Measurements from ENCODE around the gene CACNA2D2. TPM values are rescaled to one million over a fixed set of nuclear protein-coding genes. Genes with fewer than 3 reads are reported as not detected.

Gene CACNA2D2
- 1.7 and 1.8 TPM in 2 replicates for total RNA-seq

DNA sequence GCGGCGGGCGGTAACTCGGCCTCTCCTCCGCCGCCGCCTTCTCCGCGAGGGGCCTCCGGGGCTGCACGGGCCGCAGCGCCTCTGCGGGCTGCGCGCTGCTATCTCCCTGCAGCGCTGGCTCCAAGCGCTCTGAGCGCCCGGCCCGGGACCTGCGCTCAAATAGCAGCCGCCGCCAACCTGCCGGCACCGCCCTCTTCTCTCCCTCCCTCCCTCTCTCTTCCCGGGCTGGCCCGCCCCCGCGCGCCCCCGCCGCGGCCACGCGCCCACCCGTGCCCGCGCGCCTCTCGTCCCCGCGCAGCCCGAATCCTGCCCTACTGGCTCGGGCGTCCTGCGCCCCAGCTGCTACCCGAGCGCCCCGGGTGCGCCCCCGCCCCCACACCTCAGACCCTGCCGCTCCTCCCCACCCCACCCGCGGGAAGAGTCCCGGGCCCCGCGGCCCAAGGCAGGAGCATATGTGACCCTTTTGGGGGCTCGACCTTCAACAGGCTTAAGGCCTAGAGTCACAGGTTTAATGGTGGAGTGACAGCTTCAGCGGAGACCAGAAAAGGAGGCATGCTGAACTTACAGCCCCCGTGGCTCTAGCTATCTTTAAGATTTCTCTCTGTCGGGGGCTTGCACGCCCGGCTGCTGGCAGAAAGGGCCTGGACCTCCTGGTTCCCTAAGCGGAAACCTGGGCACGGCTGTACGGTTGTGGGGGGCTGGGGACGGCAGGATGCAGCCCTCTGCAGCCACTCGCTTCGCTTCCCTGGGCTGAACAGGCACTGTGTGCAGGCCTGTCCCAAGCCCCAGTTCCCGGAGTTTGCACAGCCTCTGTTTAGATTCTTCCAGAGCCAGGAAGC lies at the start of gene CACNA2D2:
TSS of gene CACNA2D2 (minus strand) at position 131 of the 839 bp plus-strand sequence. CDS start 211 bp downstream, outside the sequence.
- intact Hi-C loops (cut with micrococcal nuclease) = no loop called here

DNA sequence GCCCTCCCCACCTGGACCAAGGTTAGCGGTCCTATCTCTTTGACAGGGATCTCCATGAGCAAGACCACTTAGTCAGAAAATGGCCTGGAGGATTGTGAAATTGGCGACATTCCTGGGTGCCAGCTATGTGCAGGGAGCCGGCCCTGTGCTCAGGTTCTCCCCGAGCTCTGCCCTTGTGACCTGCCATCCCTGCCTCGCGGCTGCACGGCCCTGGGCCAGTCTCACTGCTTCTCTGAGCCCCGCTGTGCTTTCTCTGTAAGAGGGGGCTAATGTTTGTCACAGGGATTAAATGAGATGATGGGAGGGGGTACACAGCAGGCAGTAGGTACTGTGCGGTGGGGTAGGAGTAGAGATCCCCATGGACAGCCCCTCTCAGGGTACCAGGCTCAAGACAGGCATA lies 49.2 kb upstream of the CACNA2D2 start:
- intact Hi-C loops (cut with micrococcal nuclease) = no loop called here

DNA sequence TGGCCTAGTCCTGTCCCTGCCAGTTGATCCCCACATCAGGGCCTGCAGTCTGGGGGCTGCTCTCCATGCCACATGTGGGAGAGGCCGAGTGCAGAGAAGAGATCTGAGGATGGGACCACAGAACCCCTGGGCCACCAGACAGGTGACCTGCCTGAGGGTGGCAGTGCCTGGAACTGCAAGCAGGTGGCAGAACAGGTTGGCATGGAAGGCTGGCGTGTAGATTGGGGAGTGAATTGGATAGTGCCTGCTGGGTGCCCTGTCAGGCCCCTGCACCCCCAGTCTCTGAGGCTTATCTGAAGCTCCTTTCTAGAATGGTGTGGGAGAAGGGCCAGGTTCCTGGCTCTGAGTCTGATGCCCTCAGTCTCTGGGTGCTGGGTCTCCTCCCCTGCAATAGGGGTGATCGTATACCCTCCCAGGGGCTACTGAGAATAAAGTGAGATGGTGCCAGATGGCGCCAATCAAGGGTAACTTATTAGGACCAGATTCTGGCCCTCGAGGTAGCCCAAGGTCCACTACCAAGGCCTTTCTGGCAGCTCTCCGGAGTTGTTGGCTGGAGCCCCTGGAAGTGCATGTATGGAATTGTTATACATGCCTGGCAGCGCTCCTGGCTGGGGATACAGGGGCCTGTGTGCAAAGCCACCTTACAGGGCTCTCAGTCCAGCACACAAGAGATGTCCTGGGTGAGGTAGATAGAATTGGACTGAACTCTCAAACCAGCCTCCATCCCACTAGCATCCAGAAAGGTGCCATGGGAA lies 48.4 kb upstream of the CACNA2D2 start:
- intact Hi-C loops (cut with micrococcal nuclease) = no loop called here

DNA sequence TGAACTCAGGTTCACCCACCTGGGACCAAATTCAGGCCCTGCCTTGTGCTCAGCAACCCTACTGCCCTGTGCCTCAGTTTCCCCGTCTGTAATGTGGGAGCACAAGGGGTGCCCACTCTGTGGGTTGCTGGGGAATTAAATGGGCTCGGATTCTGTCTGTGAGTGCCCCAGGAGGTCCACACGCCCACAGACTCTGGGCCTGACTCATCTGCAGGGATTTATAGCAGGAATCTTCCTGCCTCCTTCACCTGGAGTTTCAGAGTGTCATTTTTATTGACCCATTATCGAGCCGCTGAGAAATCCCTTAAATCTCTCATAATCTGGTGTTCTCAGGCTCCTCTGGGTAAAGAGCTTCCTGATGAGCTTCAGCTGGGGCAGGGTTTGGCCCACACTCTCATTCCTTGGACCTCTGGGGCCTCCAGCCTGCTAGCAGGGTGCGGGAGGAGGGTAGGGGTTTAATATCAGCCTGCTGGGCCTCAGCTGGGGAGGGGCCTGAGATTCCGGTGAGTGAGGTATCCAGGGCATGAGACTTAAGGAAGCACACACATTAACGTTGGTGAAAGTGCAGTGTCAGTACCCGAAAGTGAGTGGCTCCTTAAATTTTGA lies 47.7 kb upstream of the CACNA2D2 start:
- intact Hi-C loops (cut with micrococcal nuclease) = no loop called here

DNA sequence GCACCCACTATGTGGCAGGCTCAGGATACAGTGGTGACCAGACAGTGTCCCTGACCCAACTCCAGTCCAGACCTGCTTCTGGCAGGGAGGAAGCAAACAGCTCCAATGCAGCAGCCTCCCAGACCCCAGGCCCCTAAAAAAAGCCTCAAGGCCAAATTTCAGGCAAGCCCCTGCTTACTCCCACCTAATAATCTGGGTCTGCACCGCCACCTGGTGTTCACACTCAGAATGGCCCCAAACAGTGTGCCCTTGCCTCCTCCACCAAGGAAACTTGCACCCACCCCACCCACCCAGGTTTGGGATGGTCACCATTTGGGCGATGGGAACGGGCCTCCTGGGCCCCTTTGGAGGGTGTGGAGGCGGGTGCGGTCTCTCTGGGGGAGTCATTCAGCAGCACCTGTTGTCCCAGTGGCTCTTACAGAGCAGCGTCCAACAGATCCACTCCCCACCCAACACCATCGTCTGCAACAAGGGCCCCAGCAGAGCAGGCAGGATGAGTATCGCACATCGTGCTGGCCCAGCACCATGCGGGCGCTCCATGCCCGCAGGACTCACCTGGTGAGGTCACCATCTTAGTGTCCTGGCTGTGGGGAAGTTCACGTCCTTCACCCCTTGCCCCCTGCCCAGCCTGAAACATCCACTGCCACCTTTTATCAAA lies 46.8 kb upstream of the CACNA2D2 start:
- intact Hi-C loops (cut with micrococcal nuclease) = loop anchor here (1.0 kb wide), 3 partner anchors 31 to 203 kb away; no protein-coding TSS in a partner anchor

DNA sequence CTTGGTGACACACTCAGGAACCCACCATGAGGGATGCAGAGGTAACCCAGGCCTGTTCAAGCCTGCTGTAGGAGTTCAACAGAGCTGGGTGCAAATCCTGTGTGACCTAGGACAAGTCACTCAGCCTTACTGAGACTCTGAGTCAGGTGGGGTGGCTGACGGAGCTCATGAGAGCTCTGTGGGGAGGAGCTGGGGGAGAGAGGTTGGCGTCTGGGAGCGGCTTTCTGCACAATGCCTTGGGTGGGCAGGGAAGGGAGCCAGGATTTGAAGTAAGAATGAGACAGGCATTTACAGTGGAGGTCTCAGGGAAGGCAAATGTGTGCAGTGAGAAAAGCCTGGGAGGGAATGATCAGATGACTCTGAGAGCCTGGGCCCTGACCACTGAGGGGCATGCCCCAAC lies 45.8 kb upstream of the CACNA2D2 start:
- intact Hi-C loops (cut with micrococcal nuclease) = no loop called here

DNA sequence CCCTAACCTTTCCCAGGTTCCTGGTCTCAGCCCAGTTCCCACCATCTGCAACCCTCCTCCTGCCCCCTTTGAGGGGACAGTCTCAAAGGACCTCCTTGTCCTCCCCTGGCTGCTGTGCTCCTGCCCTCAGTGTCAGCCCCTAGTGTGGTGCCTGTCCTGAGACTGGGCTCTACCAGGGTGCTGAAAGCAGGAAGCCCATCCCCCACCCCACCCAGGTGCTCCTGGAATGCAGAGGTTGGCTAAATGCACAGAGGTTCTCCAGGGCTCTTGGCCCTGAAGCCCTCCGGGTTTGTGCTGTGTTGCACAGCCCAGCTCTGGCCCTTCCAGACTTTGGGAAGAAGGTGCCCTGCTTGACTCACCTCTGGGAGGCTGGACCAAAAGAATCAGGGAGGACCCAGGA lies 42.3 kb upstream of the CACNA2D2 start:
- intact Hi-C loops (cut with micrococcal nuclease) = no loop called here

DNA sequence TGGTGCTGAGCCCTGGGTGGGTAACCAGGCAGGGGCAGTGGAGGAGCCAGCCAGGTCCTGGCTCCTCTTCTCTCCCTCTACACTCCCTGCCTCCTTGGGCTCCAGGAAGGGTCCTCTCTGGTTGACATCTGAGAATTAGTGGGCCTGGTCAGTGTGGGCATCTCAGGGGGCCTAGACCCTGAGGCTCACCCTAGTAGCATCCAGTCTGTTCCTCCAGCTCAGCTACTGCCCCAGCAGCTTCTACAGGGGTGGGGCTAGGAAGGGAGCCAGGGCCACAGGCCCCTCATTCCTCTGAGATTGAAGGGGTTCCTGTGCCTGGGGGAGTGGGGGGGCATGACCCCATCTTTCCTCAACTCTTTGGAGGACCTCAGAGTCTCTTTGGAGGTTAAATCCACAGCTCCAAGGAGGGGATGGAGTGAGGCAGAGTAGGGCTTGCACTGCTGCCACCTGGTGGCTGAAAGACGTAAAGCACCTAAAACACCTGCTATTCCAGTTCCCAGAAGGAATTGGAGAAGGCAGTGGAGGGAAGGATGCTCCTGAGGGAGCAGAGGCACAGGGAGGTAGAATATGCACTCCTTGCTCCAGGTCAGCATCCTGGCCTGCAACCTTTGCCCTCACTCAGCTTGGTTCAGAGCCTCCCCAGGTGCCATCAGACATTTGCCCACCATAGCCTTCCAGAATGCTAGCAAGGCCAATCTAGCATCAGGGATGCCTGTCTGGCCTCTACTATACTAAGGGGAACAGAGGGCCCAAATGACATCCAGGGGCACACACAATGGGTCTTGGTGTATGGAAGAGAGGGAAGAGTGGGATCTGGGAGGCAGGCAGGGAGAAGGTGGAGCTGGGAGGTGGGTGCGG lies 39.0 kb upstream of the CACNA2D2 start:
- intact Hi-C loops (cut with micrococcal nuclease) = loop anchor here (1.0 to 2.0 kb wide), 3 partner anchors 24 to 195 kb away; no protein-coding TSS in a partner anchor

DNA sequence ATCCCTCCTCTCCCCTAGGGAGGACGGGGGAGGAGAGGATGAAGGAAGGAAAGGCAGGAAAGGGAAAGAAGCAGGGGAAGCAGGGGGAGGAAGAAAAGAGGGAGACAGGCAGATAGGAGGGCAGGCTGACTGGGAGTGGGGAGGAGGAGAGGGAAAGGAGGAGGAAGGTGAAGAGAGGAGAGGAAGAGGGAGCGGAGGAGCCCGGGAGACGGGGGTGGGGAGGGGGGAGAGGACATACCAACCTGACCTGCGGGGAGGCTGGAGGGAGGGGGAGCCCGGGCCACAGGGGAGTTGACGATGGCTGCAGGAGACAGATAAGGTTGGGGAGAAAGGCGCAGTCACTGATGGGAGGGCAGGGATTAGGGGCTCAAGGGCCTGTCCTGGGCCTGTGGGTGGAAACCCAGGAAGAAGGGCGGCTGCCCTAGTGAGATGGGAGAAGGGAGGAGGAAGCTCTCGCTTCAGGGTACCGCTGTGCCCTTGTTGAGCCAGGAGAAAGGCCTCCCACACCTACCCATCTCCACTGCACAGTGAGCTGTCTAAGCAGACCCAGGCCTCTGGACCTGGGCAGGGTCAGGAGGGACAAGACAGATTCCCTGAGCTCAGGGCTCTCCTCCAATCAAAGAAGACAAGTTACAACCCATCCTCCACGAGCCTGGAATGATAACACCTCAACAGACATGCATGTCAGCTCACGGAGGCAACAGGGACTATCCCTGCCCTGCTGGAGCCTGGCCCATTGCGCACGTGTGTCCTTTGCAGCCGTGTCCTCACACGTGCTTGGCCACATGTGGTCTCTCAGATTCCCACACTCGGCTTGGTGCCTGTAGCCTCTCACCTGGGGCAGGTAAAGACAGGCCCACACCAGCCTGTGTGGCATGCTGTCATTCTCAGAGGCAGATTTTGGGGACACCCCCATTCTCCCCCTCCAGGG lies 36.2 kb upstream of the CACNA2D2 start:
- intact Hi-C loops (cut with micrococcal nuclease) = no loop called here

DNA sequence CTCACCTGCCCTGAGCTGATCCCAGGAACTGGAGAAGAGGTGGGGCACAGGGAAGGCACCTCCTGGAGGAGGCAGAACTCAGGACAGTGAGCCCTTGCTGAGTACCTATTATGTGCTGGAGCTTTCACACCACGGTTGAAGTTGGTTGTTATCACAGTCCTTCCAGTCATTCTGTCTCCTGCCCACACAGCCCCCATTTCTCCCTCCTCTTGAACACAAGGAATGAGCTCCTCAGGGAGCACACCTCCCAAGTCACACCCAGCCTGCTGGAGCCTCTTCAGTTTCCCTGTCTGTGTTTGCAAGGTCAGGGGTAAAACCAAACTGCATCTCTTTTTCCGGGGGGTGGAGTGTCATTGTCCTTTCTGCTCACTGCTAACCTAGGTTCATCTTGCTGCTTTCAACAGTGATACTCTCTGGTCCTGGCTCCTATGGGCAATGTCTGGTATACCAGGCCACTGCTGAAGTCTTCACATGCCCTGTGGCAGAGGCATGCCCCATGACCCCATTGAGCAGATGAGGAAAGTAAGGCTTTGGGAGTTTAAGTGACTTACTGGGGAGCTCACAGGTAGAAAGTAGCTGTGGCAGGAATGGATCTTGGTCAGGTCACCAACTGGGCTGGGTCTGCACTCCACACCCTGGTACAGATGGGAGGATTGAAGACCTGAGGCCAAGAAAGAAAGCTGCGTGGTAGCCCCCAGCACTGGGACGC lies 34.1 kb upstream of the CACNA2D2 start:
- intact Hi-C loops (cut with micrococcal nuclease) = no loop called here

DNA sequence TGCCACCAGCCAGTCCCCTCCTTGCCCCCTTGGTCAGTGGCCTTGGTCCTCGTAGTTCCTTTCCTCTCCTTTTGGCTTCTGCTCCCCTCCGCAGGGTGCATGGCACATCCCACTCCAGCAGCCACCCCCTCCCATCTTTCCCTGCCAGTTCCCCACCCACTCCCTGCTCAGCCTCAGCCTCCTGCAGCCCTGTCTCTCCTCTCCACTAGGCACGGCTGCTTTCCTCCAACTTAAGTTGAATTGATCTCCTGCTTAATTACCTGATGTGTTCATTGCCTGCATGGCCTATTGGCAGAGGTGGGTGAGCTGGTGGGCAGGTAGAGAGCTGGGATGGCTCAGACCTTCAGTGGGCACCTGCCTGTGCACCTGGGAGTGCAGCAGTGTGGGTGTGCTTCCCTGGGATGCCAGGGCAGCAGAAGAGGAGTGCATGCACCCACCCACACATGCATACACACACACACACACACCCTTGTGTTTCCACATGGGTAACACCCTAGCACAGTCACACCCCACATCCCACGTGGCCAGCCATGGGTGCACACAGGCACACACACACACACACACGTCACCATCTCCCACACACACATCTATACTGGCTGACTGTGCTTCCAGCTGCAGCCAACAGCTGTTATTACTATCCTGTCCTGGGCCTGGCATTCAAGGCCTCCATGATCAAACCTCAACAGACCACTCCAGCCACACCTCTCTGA lies 33.2 kb upstream of the CACNA2D2 start:
- intact Hi-C loops (cut with micrococcal nuclease) = no loop called here

DNA sequence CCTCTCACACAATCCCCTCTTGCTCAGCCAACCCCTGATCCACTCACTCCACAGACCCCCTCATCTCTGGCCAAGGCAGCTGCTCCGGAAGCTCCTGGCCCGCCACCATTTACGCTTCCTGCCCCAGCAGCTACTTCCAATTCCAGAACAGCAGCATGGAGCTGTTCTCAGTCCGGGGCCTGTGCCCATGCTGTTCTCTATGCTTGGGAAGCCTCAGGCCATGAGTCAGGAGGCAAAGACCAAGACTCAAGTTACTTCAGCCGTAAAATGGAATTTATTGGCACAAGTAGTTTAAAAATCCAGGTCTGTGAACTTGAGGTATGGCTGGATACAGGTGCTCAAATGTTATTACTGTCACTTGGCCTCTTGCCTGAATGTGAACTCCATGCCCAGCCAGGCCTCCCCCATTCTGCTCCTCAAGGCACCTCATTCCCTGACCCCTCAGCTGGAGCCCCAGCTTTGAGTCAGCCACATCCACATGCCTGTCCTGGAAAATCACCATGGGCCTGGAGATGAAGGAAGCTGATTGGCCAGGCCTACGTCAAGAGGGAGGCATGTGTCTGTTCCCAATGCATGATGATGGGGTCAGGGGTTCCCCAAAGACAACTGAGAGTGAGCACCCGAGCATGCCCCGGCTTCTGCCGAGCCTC lies 31.4 kb upstream of the CACNA2D2 start:
- intact Hi-C loops (cut with micrococcal nuclease) = no loop called here

DNA sequence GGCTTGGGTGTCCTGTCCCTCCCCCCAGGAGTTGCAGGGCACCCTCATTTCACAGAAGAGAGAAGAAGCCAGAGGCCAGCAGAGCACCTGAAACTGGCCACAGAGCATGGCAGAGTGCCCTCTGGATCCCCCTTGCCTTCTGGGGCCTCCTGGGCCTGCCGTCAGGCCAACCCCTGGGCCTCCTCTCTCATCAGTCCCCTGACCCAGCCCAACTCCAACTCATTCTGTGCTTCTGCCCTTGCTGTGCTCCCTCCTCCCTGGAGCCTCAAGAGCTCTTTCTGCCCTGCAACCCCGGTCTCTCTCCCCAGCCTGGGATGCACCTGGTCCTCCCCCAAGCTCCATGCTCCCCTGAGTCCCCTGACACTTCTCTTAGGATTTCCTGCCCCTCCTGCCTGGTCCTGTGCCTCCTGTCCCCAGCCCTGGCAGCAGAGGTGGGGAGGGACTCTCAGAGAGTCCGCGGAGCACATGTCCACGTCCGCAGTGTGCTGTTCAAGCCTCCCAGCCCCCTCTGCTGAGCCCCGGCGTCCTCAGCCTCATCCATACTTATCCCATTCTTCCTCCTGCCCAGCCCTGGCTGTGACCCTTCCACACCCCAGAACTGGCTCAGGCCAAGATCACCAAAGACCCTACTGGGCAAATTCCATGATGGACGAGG lies 30.5 kb upstream of the CACNA2D2 start:
- intact Hi-C loops (cut with micrococcal nuclease) = no loop called here

DNA sequence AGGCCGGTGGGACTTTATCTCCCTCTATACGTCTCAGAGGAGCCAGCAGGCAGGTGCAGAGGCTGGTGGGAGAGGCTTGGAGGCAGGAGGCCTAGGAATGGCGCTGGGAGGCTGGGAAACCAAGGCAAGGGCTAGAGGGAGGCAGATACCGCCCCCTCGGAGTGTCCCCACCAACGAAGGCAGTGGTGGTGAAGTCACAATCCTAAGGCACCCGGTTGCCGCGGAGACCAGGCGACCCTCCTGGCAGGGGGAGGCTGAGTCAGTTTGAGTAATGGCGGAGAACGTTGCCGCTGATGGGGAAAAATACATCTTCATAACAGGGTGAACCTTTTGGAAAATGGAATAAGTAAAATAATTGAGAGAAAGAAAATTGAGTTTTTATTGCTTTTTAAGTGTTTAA lies 29.9 kb upstream of the CACNA2D2 start:
- intact Hi-C loops (cut with micrococcal nuclease) = no loop called here

DNA sequence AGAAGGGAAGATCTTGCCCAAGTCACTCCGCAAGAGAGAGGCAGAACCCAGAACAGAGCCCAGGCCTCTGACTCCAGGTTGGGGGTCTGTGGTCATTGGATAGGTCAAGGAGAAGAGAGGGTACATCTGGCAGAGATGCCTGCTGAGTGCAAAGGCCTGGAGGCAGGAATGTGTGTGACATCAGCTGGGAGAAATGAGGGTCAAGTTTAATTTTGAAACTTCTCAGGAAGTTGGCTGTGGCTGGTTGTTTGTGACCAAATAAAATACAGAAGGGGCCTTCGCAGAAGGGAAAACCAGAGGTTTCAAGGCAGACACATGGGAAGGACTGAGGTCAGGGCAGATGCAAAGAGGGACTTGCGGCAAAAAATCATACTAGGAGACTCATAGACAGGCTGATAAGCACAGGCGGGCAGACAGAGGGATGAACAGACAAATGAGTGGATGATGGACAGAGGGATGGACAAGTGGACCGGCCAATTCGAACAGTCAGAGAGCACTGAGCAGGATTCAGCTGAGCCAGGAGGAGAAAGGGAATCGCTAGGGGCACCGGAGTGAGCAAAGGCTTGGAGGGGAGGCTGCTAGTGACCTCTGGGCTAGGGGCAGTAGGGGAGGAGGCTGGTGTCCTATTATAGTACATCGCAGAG lies 28.8 kb upstream of the CACNA2D2 start:
- intact Hi-C loops (cut with micrococcal nuclease) = no loop called here

DNA sequence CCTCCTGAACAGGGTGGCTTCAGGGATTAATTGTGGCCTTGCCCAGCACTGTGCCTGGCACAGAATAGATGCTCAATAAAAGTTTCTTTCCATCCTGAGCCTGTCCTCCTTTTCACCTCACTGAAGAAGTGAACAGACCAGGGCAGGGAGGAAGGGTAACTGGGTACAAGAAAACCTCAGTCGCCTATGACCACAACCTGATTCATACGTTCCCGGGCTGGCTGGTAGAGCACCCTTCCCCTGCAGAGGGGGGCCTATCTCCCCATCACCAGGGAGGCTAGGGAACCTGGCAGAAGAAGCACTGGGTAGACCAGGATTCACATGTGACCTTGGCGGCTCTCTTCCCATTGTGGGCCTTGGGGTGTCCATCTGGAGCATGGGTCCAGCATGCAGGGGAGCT lies 27.8 kb upstream of the CACNA2D2 start:
- intact Hi-C loops (cut with micrococcal nuclease) = no loop called here
